LNCAP (cell line): Measurements from ENCODE around the gene OR52B6.

Source experiments
- TF ChIP-seq, protein P1 (sequence below): fragments of 450-650 bp; IDR thresholded peaks from 2 replicates; pipeline ENCODE4 v1.5.1; 2017; ENCODE audit warnings: mild to moderate bottlenecking

The OR52B6 gene, protein sequence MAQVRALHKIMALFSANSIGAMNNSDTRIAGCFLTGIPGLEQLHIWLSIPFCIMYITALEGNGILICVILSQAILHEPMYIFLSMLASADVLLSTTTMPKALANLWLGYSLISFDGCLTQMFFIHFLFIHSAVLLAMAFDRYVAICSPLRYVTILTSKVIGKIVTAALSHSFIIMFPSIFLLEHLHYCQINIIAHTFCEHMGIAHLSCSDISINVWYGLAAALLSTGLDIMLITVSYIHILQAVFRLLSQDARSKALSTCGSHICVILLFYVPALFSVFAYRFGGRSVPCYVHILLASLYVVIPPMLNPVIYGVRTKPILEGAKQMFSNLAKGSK

DNA sequence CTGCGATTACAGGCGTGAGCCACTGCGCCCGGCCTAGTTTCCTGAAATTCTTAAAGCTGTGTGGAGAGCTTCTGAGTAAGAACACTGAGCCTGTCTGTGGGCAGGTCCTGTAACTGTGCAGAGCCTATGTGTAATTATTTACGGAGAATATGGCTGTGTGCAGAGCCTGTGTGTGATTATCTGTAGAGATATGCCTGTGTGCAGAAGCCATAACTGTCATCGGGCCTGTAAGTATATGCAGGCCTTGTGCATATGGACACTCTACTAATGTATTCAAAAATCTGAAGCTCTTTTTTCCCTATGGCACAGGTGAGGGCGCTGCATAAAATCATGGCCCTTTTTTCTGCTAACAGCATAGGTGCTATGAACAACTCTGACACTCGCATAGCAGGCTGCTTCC, at the start of gene OR52B6:
OR52B6 (plus strand) TSS at position 301 of the 400 bp plus-strand sequence; CDS start at position 301, 0 bp downstream.
- TF ChIP-seq, protein P1, sequence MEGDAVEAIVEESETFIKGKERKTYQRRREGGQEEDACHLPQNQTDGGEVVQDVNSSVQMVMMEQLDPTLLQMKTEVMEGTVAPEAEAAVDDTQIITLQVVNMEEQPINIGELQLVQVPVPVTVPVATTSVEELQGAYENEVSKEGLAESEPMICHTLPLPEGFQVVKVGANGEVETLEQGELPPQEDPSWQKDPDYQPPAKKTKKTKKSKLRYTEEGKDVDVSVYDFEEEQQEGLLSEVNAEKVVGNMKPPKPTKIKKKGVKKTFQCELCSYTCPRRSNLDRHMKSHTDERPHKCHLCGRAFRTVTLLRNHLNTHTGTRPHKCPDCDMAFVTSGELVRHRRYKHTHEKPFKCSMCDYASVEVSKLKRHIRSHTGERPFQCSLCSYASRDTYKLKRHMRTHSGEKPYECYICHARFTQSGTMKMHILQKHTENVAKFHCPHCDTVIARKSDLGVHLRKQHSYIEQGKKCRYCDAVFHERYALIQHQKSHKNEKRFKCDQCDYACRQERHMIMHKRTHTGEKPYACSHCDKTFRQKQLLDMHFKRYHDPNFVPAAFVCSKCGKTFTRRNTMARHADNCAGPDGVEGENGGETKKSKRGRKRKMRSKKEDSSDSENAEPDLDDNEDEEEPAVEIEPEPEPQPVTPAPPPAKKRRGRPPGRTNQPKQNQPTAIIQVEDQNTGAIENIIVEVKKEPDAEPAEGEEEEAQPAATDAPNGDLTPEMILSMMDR, result no peak

DNA sequence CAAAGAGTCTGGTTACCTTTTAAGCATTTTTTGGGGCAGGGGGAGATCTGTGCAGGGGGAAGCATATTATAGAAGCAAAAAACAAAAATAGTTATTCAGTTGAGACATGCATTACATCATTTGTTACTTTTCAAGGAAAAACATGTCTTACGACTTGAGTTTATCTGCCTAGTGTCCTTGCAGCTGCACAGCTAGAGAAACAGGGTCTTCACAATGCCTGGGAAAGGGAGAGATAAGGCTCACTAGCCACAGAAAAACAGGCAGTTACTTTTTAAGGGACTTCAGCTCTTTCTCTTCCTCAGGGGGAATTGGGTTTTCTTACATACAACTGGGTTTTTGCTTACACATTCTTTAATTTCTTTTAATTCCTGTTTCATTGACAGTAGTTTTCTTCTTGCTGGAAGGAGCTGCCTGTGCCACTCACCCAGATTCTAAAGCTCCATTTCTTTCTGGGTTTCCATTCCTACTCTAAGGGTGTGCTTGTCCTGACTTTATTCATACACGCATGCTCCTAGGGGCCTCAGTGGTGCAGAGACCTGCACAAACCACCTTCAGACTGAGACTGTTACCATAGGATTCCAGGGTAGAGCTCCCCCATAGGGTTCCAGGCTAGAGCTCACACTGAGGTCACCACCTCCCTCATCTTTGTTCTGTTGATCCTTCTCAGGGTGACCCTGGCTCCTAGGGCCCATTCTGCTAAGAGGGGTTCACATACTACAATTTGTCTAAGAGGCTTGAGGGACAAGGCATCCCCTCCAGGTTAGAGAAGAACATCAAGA, 49.4 kb upstream of the OR52B6 start:
- TF ChIP-seq, protein P1, result no peak

DNA sequence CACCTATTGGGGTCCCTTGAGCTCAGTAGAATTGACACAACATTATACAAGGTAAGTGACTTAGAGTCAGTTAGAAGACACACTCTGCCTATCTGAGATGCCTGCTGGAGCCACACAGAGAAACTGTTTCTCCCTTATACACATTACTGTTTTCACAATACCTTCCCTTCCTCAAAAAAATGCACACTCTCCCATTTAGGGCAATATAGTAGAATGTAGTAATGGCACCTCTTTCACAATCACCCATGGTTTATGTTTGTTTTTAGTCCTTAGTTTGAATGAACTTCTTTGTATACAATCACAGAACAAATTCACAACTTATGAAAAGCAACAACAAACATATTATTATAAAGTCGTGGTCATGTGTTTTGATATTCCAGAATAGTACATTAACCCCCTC, 46.6 kb upstream of the OR52B6 start:
- TF ChIP-seq, protein P1, result no peak

DNA sequence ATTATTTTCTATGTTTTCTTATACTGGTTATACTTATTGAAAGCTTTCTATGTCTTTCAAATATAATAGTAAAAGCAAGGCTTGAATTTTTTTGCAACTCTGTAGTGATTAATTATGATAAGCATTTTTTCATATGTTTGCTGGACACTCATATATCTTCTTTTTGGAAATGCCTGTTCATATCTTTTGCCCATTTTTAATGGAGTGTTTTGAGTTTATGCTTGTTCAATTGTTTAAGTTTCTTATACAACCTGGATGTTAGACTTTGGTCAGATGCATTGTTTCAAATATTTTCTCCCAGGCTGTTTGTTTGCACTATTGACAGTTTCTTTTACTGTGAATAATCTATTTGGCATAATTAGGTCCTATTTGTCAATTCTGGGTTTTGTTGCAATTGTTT, 44.2 kb upstream of the OR52B6 start:
- TF ChIP-seq, protein P1, result no peak

DNA sequence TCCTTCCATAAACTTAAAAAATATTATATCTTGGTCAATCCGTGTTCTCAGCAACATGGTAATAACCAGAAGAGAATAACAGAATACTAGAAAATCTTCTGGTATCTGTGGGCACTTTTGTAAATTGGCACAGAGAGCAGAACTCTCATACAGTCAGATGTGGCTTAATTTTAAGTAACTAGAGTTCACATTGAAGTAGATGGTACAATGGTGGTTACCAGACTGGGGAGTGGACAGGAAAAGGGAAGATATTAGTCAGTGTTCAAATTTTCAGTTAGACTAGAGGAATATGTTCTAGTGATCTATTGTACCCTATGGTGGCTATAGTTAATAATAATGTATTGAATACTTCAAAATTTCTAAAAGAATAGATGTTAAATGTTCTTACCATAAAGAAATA, 39.2 kb upstream of the OR52B6 start:
- TF ChIP-seq, protein P1, result no peak

DNA sequence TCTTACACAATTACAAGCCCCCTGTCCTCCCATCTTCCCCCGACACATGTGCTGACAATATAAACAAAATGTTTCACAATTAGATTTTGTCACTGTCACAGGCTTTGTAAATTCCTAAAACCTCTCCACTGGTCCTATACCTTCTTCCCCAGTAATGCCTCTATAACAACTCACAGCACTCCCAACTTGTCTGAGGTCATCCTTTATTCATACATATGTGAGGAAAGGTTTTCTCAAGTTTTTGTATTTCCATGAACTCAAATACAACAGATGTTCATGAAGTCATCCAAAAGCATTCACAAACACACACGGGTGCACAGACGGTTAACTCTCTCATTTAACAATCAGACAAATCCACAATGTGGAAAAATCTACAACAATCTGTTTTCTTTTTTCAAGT, 34.2 kb upstream of the OR52B6 start:
- TF ChIP-seq, protein P1, result no peak

DNA sequence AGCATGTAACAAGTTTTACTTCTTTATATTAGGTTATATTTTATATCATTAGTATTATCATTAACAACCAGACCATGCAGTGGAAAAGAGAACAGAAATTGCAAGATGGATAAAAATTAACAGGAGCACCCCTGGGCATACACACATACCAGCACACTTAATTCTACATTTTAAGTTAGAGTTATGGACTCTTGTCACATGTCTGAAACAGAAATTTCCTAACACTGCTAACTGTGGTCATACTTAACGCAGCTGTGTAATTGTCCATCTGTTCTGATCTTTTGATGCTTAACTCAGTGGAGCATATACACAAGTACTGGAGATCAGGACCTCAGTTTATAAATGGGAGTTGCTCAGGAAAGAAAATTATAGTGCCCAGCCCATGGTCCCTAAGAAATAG, 32.7 kb upstream of the OR52B6 start:
- TF ChIP-seq, protein P1, result no peak
